ENCODE results near the gene LAG3.

Gene LAG3

GRCh38 chr12:6824901-6825381 lies 52.6 kb downstream of the LAG3 start:
- DNase-seq, result peak; percentile 59

GRCh38 chr12:6825398-6826124 lies 53.2 kb downstream of the LAG3 start:
- peak; percentile 95 for DNase-seq

GRCh38 chr12:6826125-6826733 lies 53.9 kb downstream of the LAG3 start:
- DNase-seq, result no peak

GRCh38 chr12:6826734-6827436 lies 54.6 kb downstream of the LAG3 start:
- no peak for DNase-seq

- DNase-seq, result peak; percentile 92
These were observed 55.2 kb downstream of the LAG3 start for GRCh38 chr12:6827437-6827911.

Measured in DMS53 (cell line).